Fibroblast of lung (primary cell): ENCODE measurements around the gene SIVA1. TPM values are rescaled to one million over a fixed set of nuclear protein-coding genes. Genes with fewer than 3 reads are reported as not detected.

ENCODE experiments used
- DNase-seq, 2 donors: peaks; one replicate each; pipeline versions ENCODE4 v3.0.0 to v3.0.0-alpha.2; 2010; ENCODE audit warnings: low read depth in 2 of 2
- H2AFZ ChIP-seq: 2 replicates; pipeline ENCODE4 v1.5.1; 2012; ENCODE audit warnings: low read length, control low read depth, inconsistent platforms
- H3K27ac ChIP-seq: 2 replicates; pipeline ENCODE4 v1.5.1; 2011; ENCODE audit warnings: low read length, control low read depth; ENCODE audit not compliant: insufficient read depth
- H3K27me3 ChIP-seq: 2 replicates; pipeline ENCODE4 v1.5.1; 2011; ENCODE audit warnings: mild to moderate bottlenecking, low read length; ENCODE audit not compliant: control insufficient read depth, insufficient read depth
- H3K36me3 ChIP-seq: 2 replicates; pipeline ENCODE4 v1.5.1; 2011; ENCODE audit warnings: low read length; ENCODE audit not compliant: control insufficient read depth, insufficient read depth
- H3K4me1 ChIP-seq: 2 replicates; pipeline ENCODE4 v1.5.1; 2011; ENCODE audit warnings: low read length; ENCODE audit not compliant: control insufficient read depth, insufficient read depth; ENCODE audit errors: extremely low read depth
- H3K4me2 ChIP-seq: 2 replicates; pipeline ENCODE4 v1.5.1; 2011; ENCODE audit warnings: low read length, control low read depth; ENCODE audit not compliant: insufficient read depth; ENCODE audit errors: extremely low read depth
- H3K4me3 ChIP-seq, 4 experiments: fragments of 200-600 bp in 1 of 4; sonication (generic) in 1 of 4; replicated peaks in 1 of 4; 2 replicates each; pipeline ENCODE4 v1.5.1; 2011 to 2016; ENCODE audit warnings: low read length in 4 of 4, low read depth in 3 of 4, mild to moderate bottlenecking in 3 of 4, control low read depth in 2 of 4, inconsistent platforms in 1 of 4, mixed read lengths in 1 of 4; ENCODE audit not compliant: insufficient read depth in 1 of 4; ENCODE audit errors: control extremely low read depth in 1 of 4
- H3K79me2 ChIP-seq: 2 replicates; pipeline ENCODE4 v1.5.1; 2012; ENCODE audit warnings: mild to moderate bottlenecking, low read length, inconsistent platforms; ENCODE audit not compliant: control insufficient read depth, insufficient read depth
- H3K9ac ChIP-seq: 2 replicates; pipeline ENCODE4 v1.5.1; 2011; ENCODE audit warnings: mild to moderate bottlenecking, low read length, control low read depth; ENCODE audit not compliant: insufficient read depth
- H3K9me3 ChIP-seq: 2 replicates; pipeline ENCODE4 v1.5.1; 2012; ENCODE audit warnings: low read depth, low read length; ENCODE audit not compliant: control insufficient read depth, insufficient read depth
- H4K20me1 ChIP-seq: 2 replicates; pipeline ENCODE4 v1.5.1; 2011; ENCODE audit warnings: low read length; ENCODE audit not compliant: control insufficient read depth, insufficient read depth; ENCODE audit errors: extremely low read depth
- EZH2 ChIP-seq: IDR thresholded peaks from 2 replicates; pipeline ENCODE4 v1.5.1; 2012; ENCODE audit warnings: low read length, control low read depth, mild to moderate bottlenecking; ENCODE audit errors: missing control alignments
- polyA plus RNA-seq, 2 donors: library from polyadenylated mRNA; depleted of rRNA in 1 of 2; stranded (reverse) in 1 of 2; unstranded in 1 of 2; fragments of >200 nt; gene quantifications; 2 replicates each; pipeline ENCODE4 v1.2.1, GENCODE V29; 2011 to 2012; ENCODE audit warnings: missing spikeins in 1 of 2
- total RNA-seq: library from RNA; depleted of rRNA; stranded (reverse); fragments of >200 nt; gene quantifications from 2 replicates; pipeline ENCODE4 v1.2.1, GENCODE V29; 2014
- TF ChIP-seq, protein P1 (sequence below), 2 donors: IDR thresholded peaks in 1 of 2; conservative IDR thresholded peaks in 1 of 2; 1 replicate in 1 of 2; 2 replicates in 1 of 2; pipeline ENCODE4 v1.5.1; 2011 to 2012; ENCODE audit warnings: low read length in 2 of 2, control low read depth in 1 of 2, inconsistent platforms in 1 of 2, low read depth in 1 of 2, mild to moderate bottlenecking in 1 of 2

Gene SIVA1
- total and polyA plus RNA-seq, 2 donors (not counting 1 experiment from before 2014, with no cell fraction given), result 26.1 to 65.1 TPM

GRCh38 chr14:104783484-104784217, 30.7 kb downstream of the SIVA1 start:
- TF ChIP-seq, protein P1, sequence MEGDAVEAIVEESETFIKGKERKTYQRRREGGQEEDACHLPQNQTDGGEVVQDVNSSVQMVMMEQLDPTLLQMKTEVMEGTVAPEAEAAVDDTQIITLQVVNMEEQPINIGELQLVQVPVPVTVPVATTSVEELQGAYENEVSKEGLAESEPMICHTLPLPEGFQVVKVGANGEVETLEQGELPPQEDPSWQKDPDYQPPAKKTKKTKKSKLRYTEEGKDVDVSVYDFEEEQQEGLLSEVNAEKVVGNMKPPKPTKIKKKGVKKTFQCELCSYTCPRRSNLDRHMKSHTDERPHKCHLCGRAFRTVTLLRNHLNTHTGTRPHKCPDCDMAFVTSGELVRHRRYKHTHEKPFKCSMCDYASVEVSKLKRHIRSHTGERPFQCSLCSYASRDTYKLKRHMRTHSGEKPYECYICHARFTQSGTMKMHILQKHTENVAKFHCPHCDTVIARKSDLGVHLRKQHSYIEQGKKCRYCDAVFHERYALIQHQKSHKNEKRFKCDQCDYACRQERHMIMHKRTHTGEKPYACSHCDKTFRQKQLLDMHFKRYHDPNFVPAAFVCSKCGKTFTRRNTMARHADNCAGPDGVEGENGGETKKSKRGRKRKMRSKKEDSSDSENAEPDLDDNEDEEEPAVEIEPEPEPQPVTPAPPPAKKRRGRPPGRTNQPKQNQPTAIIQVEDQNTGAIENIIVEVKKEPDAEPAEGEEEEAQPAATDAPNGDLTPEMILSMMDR (conservative IDR thresholded peaks at IDR 0.05 in 1 of 2, IDR thresholded peaks at IDR 0.05 in 1 of 2; ENCODE audit: low read depth in 1 of 2, low read length in 2 of 2), result no peak
- TF ChIP-seq EZH2, result no peak
- no peak for DNase-seq
- Histone ChIP-seq H3K79me2 (peaks cover 4% of the 10 kb centered on the region), H3K36me3 (peaks cover 4% of the 10 kb centered on the region), H3K27ac (no peak overlapping the region), H3K27me3 (no peaks in the 10 kb centered on the region), H3K4me1 (no peaks in the 10 kb centered on the region), H3K4me2 (no peak overlapping the region), H2AFZ (no peak overlapping the region), H3K4me3 (no peak overlapping the region), H4K20me1 (no peaks in the 10 kb centered on the region), H3K9ac (no peak overlapping the region), H3K9me3 (no peaks in the 10 kb centered on the region)

GRCh38 chr14:104784218-104784568, 31.2 kb downstream of the SIVA1 start:
- Histone ChIP-seq H3K4me1 (no peaks in the 10 kb centered on the region), H4K20me1 (no peaks in the 10 kb centered on the region), H3K9me3 (no peaks in the 10 kb centered on the region), H3K36me3 (peaks cover 4% of the 10 kb centered on the region), H3K79me2 (peaks cover 5% of the 10 kb centered on the region), H3K4me2 (no peak overlapping the region), H3K9ac (no peak overlapping the region), H3K27me3 (no peaks in the 10 kb centered on the region), H3K27ac (no peak overlapping the region), H2AFZ (no peak overlapping the region), H3K4me3 (no peak overlapping the region)
- TF ChIP-seq, protein P1 (conservative IDR thresholded peaks at IDR 0.05 in 1 of 2, IDR thresholded peaks at IDR 0.05 in 1 of 2; ENCODE audit: low read depth in 1 of 2, low read length in 2 of 2), result no peak
- no peak for TF ChIP-seq EZH2
- DNase-seq, result no peak

- Histone ChIP-seq H3K4me2 (no peak overlapping the region), H3K27me3 (no peaks in the 10 kb centered on the region), H4K20me1 (no peaks in the 10 kb centered on the region), H2AFZ (no peak overlapping the region), H3K79me2 (peaks cover 12% of the 10 kb centered on the region), H3K9ac (no peak overlapping the region), H3K9me3 (no peaks in the 10 kb centered on the region), H3K4me1 (no peaks in the 10 kb centered on the region), H3K27ac (no peak overlapping the region), H3K4me3 (no peak overlapping the region), H3K36me3 (peaks cover 7% of the 10 kb centered on the region)
- DNase-seq, result no peak
- TF ChIP-seq EZH2, result no peak
Measured at GRCh38 chr14:104784846-104785707, 32.1 kb downstream of the SIVA1 start.
